OCI-LY1 (cell line): ENCODE measurements around the gene FYN.

ENCODE experiments used
- H2AFZ ChIP-seq: fragments of 200-600 bp; sonication (generic), shearing (Covaris generic); 2 replicates; pipeline ENCODE4 v1.6.0; 2014; ENCODE audit warnings: antibody characterized with exemption, mild to moderate bottlenecking, low read length
- H3F3A ChIP-seq: fragments of 200-600 bp; sonication (generic), shearing (Covaris generic); 2 replicates; pipeline ENCODE4 v1.6.0; 2014; ENCODE audit warnings: mild to moderate bottlenecking, antibody characterized with exemption, low read length, moderate library complexity; ENCODE audit not compliant: insufficient read depth
- H3K27ac ChIP-seq: fragments of 200-600 bp; sonication (generic); 2 replicates; pipeline ENCODE4 v1.5.1; 2014; ENCODE audit warnings: low read length, mixed run types, mild to moderate bottlenecking, low read depth; ENCODE audit not compliant: poor library complexity, severe bottlenecking
- H3K27me3 ChIP-seq: fragments of 200-600 bp; sonication (generic); 2 replicates; pipeline ENCODE4 v1.6.0; 2014; ENCODE audit warnings: antibody characterized with exemption, mild to moderate bottlenecking, low read length, moderate library complexity; ENCODE audit not compliant: insufficient read depth
- H3K36me3 ChIP-seq: fragments of 200-600 bp; sonication (generic); 2 replicates; pipeline ENCODE4 v1.6.1; 2014; ENCODE audit warnings: mild to moderate bottlenecking, antibody characterized with exemption, low read length, moderate library complexity, mixed read lengths; ENCODE audit not compliant: insufficient read depth
- H3K4me1 ChIP-seq: fragments of 200-600 bp; sonication (generic); 2 replicates; pipeline ENCODE4 v1.5.1; 2014; ENCODE audit warnings: mild to moderate bottlenecking, low read length, moderate library complexity; ENCODE audit not compliant: insufficient read depth, severe bottlenecking
- H3K4me2 ChIP-seq: fragments of 200-600 bp; sonication (generic), shearing (Covaris generic); 2 replicates; pipeline ENCODE4 v1.6.1; 2014; ENCODE audit warnings: low read length
- H3K4me3 ChIP-seq: fragments of 200-600 bp; sonication (generic); 2 replicates; pipeline ENCODE4 v1.5.1; 2014; ENCODE audit warnings: low read length, low read depth, mild to moderate bottlenecking, mixed read lengths; ENCODE audit not compliant: poor library complexity, severe bottlenecking
- H3K79me2 ChIP-seq: fragments of 200-600 bp; shearing (Covaris generic); 2 replicates; pipeline ENCODE4 v1.6.1; 2016; ENCODE audit warnings: mixed run types, low read length, mixed read lengths; ENCODE audit not compliant: insufficient read depth
- H3K9ac ChIP-seq: fragments of 200-600 bp; sonication (generic), shearing (Covaris generic); 2 replicates; pipeline ENCODE4 v1.6.1; 2014; ENCODE audit warnings: mild to moderate bottlenecking, low read length, mixed read lengths
- H3K9me2 ChIP-seq: fragments of 200-600 bp; sonication (generic), shearing (Covaris generic); 2 replicates; pipeline ENCODE4 v1.6.1; 2014; ENCODE audit warnings: low read depth, mild to moderate bottlenecking, low read length, mixed read lengths
- H3K9me3 ChIP-seq: fragments of 200-600 bp; shearing (Covaris generic); 2 replicates; pipeline ENCODE4 v1.6.1; 2014; ENCODE audit warnings: low read length, mixed read lengths
- H4K20me1 ChIP-seq: fragments of 200-600 bp; sonication (generic), shearing (Covaris generic); 2 replicates; pipeline ENCODE4 v1.6.0; 2016; ENCODE audit warnings: mild to moderate bottlenecking, low read length; ENCODE audit not compliant: insufficient read depth
- EZH2 ChIP-seq: fragments of 200-600 bp; sonication (generic), shearing (Covaris generic); IDR thresholded peaks from 2 replicates; pipeline ENCODE4 v1.8.0; 2017; ENCODE audit warnings: borderline replicate concordance, mixed run types, mild to moderate bottlenecking, antibody characterized with exemption, low read length, moderate library complexity, mixed read lengths
- TF ChIP-seq, protein P1 (sequence below): fragments of 200-600 bp; sonication (generic), shearing (Covaris generic); IDR thresholded peaks from 2 replicates; pipeline ENCODE4 v1.5.1; 2017; ENCODE audit warnings: mild to moderate bottlenecking, antibody characterized with exemption, low read length, moderate library complexity, mixed read lengths

FYN gene

DNA sequence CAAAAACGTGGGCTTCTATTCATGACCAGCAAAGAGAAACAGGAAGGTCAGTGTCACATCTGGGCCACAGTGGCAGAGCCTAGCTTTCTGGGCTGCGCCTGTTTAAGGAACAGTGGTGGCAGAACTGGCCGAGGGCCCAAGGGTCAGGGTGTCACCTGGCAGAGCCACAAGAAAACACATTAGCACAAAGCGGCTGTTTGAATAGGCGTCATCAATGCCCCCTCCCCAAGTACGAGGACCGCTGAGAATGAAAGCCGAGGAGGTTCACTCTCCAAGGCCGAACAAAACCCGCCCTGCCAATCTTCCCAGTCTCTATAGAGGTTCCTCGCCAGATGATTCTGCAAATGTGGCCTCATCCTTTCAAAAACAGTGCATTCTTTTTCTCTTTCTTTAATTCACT, 142.4 kb downstream of the FYN start:
- no peak for TF ChIP-seq EZH2
- TF ChIP-seq, protein P1, sequence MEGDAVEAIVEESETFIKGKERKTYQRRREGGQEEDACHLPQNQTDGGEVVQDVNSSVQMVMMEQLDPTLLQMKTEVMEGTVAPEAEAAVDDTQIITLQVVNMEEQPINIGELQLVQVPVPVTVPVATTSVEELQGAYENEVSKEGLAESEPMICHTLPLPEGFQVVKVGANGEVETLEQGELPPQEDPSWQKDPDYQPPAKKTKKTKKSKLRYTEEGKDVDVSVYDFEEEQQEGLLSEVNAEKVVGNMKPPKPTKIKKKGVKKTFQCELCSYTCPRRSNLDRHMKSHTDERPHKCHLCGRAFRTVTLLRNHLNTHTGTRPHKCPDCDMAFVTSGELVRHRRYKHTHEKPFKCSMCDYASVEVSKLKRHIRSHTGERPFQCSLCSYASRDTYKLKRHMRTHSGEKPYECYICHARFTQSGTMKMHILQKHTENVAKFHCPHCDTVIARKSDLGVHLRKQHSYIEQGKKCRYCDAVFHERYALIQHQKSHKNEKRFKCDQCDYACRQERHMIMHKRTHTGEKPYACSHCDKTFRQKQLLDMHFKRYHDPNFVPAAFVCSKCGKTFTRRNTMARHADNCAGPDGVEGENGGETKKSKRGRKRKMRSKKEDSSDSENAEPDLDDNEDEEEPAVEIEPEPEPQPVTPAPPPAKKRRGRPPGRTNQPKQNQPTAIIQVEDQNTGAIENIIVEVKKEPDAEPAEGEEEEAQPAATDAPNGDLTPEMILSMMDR: no peak
- Histone ChIP-seq H3K36me3 (no peaks in the 10 kb centered on the region), H3K9me3 (no peaks in the 10 kb centered on the region), H3K4me1 (no peaks in the 10 kb centered on the region), H3K9ac (no peak overlapping the region), H3K27me3 (0 out of 2 replicates have a peak, but pooled peaks cover 4% of the 10 kb centered on the region), H3F3A (no peaks in the 10 kb centered on the region), H3K79me2 (no peaks in the 10 kb centered on the region), H3K4me3 (no peak overlapping the region), H3K4me2 (no peak overlapping the region), H3K9me2 (no peaks in the 10 kb centered on the region), H2AFZ (no peak overlapping the region), H3K27ac (no peak overlapping the region), H4K20me1 (no peaks in the 10 kb centered on the region)

DNA sequence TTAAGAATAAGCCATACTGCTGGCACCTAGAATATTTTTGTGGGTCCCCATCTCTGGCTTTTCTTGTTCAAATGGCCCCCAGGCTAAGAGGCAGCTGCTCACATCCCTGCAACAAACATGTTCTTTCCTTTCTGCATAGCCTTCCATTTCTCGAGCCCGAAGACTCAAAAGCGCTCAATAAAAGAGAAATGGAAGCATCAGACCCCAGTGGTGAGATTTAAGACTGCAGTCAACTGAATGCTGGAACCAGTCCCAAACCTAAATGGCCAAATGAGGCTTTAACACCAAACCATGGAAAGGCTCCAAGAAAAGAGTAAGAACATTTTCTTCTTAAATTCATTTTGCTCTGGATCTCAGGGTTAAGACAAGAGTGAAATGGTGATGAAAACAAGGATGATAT, 145.4 kb downstream of the FYN start:
- H3K36me3 ChIP-seq: no peaks in the 10 kb centered on the region
- H3K27me3 ChIP-seq: no peaks in the 10 kb centered on the region; the same call in 1 of the 2 replicates
- no peaks in the 10 kb centered on the region for H3F3A ChIP-seq
- no peak overlapping the region for H3K4me2 ChIP-seq
- no peak for TF ChIP-seq EZH2
- TF ChIP-seq, protein P1: no peak; the same call in 1 of the 2 replicates
- H3K4me3 ChIP-seq: no peak overlapping the region
- H3K4me1 ChIP-seq: peaks cover 9% of the 10 kb centered on the region
- no peak overlapping the region for H2AFZ ChIP-seq
- no peaks in the 10 kb centered on the region for H3K9me2 ChIP-seq
- no peak overlapping the region for H3K9ac ChIP-seq
- no peaks in the 10 kb centered on the region for H4K20me1 ChIP-seq
- H3K9me3 ChIP-seq: no peaks in the 10 kb centered on the region
- no peak overlapping the region for H3K27ac ChIP-seq
- no peaks in the 10 kb centered on the region for H3K79me2 ChIP-seq

DNA sequence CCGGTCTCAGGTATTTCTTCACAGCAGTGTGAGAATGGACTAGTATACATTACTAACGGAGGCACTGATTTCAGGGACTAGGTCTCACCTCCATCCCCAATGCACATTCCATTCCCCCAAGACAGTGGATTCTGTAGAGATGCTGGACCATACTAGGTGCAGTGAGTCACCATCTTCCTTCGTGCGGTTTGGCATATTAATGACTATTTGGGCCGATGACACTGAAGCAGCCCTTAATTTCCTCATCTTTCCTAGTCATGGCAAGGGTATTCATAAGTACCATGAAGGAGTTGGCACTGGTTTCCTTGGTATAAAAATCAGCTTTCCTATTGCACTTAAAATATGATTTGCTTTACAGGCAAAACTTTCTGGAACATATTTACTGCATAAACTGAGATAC, 146.2 kb downstream of the FYN start:
- Histone ChIP-seq H2AFZ (no peak overlapping the region), H3K27ac (no peak overlapping the region), H3K79me2 (no peaks in the 10 kb centered on the region), H3K4me1 (peaks cover 9% of the 10 kb centered on the region), H3K4me2 (no peak overlapping the region), H3K27me3 (no peaks in the 10 kb centered on the region; the same call in 1 of the 2 replicates), H3K9ac (no peak overlapping the region), H3F3A (no peaks in the 10 kb centered on the region), H3K9me3 (no peaks in the 10 kb centered on the region), H4K20me1 (no peaks in the 10 kb centered on the region), H3K36me3 (no peaks in the 10 kb centered on the region), H3K4me3 (no peak overlapping the region), H3K9me2 (no peaks in the 10 kb centered on the region)
- TF ChIP-seq EZH2: no peak
- TF ChIP-seq, protein P1: no peak
